Effector memory CD8-positive, alpha-beta T cell (primary cell): ENCODE results near the gene SUMF2.
"Not testable (repeated sequence)": the region's sequence is repeated elsewhere in the genome, so short reads cannot be mapped to it uniquely, and the experiment has no call there.

ENCODE experiments used
- ATAC-seq: fragments of 150-1000 bp; cut with Tn5 transposase; replicated peaks from 2 replicates; pipeline ENCODE4 v1.10.0; 2021; ENCODE audit warnings: mild to moderate bottlenecking, moderate library complexity
- DNase-seq, 3 experiments: peaks; one replicate each; pipeline ENCODE4 v3.0.0; 2021
- H3K27ac Mint-ChIP-seq, 2 donors: one replicate each; pipeline ENCODE4 v1.8.0; 2022; ENCODE audit warnings: mild to moderate bottlenecking in 2 of 2, mixed read lengths in 2 of 2, moderate library complexity in 2 of 2
- H3K27me3 Mint-ChIP-seq, 2 donors: one replicate each; pipeline ENCODE4 v1.8.0; 2022; ENCODE audit warnings: mixed read lengths in 2 of 2
- H3K36me3 Mint-ChIP-seq: one replicate; pipeline ENCODE4 v1.8.0; 2022; ENCODE audit warnings: mild to moderate bottlenecking, moderate library complexity, mixed read lengths; ENCODE audit not compliant: insufficient read depth
- H3K4me1 Mint-ChIP-seq, 2 donors: one replicate each; pipeline ENCODE4 v1.8.0; 2022; ENCODE audit warnings: low read depth in 2 of 2, mixed read lengths in 2 of 2
- H3K4me3 Mint-ChIP-seq, 2 donors: one replicate each; pipeline ENCODE4 v1.8.0; 2022; ENCODE audit warnings: mild to moderate bottlenecking in 2 of 2, mixed read lengths in 2 of 2, moderate library complexity in 2 of 2
- H3K9me3 Mint-ChIP-seq, 2 donors: one replicate each; pipeline ENCODE4 v1.8.0; 2022; ENCODE audit warnings: mixed read lengths in 2 of 2

The SUMF2 gene

DNA sequence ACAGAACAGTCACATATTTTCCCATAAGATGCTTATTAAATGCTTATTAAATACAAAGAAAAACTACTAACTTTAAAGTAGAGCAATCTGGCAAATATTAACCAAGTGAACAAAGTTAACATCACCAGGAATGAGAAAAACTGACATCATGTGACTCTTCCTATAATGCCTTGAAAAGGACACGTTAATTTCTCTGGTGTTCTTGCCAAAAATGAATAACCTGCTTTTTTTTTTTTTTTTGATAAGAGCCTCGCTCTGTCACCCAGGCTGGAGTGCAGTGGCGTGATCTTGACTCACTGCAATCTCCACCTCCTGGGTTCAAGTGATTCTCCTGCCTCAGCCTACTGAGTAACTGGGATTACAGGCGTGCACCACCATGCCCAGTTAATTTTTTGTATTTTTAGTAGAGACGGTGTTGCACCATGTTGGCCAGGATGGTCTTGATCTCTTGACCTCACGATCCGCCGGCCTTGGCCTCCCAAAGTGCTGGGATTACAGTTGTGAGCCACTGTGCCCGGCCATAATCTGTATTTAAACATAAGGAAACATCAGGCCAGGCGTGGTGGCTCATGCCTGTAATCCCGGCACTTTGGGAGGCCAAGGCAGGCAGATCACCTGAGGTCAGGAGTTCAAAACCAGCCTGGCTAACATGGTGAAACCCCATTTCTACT is 16.5 kb upstream of the SUMF2 start:
- H3K27me3 Mint-ChIP-seq, H3K9me3 Mint-ChIP-seq, DNase-seq, H3K4me3 Mint-ChIP-seq, H3K27ac Mint-ChIP-seq, ATAC-seq: not testable (repeated sequence)
- Mint-ChIP-seq H3K36me3 (peaks cover 10% of the 10 kb centered on the region), H3K4me1 (peaks cover 7 to 18% of the 10 kb centered on the region in 2 donors)

- no peak for DNase-seq
- no peaks in the 10 kb centered on the region for H3K9me3 Mint-ChIP-seq
- H3K27ac Mint-ChIP-seq = no peak overlapping the region
- ATAC-seq = no peak
- H3K4me3 Mint-ChIP-seq = no peak overlapping the region
- H3K36me3 Mint-ChIP-seq = peaks cover 14% of the 10 kb centered on the region
- H3K27me3 Mint-ChIP-seq = no peaks in the 10 kb centered on the region
- peaks cover 7 to 18% of the 10 kb centered on the region in 2 donors for H3K4me1 Mint-ChIP-seq
Observed at GRCh38 chr7:56048245-56048644, 15.8 kb upstream of the SUMF2 start.

GRCh38 chr7:56048763-56049162 is 15.3 kb upstream of the SUMF2 start:
- not testable (repeated sequence) for H3K27ac Mint-ChIP-seq, H3K9me3 Mint-ChIP-seq, H3K4me3 Mint-ChIP-seq, DNase-seq, ATAC-seq, H3K27me3 Mint-ChIP-seq
- Mint-ChIP-seq H3K36me3 (peaks cover 14% of the 10 kb centered on the region), H3K4me1 (peaks cover 11 to 19% of the 10 kb centered on the region in 2 donors)

GRCh38 chr7:56051053-56051338 is 13.1 kb upstream of the SUMF2 start:
- Mint-ChIP-seq H3K27me3 (no peaks in the 10 kb centered on the region), H3K36me3 (peaks cover 28% of the 10 kb centered on the region), H3K9me3 (no peaks in the 10 kb centered on the region), H3K4me3 (peak overlapping the region; percentile 84 to 93), H3K27ac (peak overlapping the region; percentile 85 to 95), H3K4me1 (peaks cover 11 to 22% of the 10 kb centered on the region in 2 donors)
- ATAC-seq (no peak), DNase-seq (no peak)

- DNase-seq = peak; percentile 75 to 78 (median 78)
- peak within 1 kb of the TSS; percentile 84 to 93 for H3K4me3 Mint-ChIP-seq
- ATAC-seq = peak; percentile 90
- peaks cover 33% of the 10 kb centered on the region for H3K36me3 Mint-ChIP-seq
- H3K9me3 Mint-ChIP-seq = no peaks in the 10 kb centered on the region
- H3K27me3 Mint-ChIP-seq = no peaks in the 10 kb centered on the region
- H3K27ac Mint-ChIP-seq = peak within 1 kb of the TSS; percentile 85 to 95
- H3K4me1 Mint-ChIP-seq = peaks cover 11 to 22% of the 10 kb centered on the region in 2 donors
Observed at GRCh38 chr7:56051339-56052191, 12.5 kb upstream of the SUMF2 start, which contains the start of the genes CCT6A and PSPH. TSS of gene CCT6A (plus strand) at chr7:56051765. CDS start at chr7:56051849, 84 bp downstream. TSS of gene PSPH (minus strand) at chr7:56051444. CDS start at chr7:56021212, 30,232 bp downstream.

GRCh38 chr7:56053379-56053778 is 10.7 kb upstream of the SUMF2 start:
- Mint-ChIP-seq H3K27me3 (no peaks in the 10 kb centered on the region), H3K4me3 (peak overlapping the region in 1 of 2 donors; percentile 93), H3K4me1 (peaks cover 11 to 22% of the 10 kb centered on the region in 2 donors), H3K27ac (peak overlapping the region in 1 of 2 donors; percentile 85), H3K9me3 (no peaks in the 10 kb centered on the region), H3K36me3 (peaks cover 52% of the 10 kb centered on the region)
- ATAC-seq (no peak), DNase-seq (no peak)

DNA sequence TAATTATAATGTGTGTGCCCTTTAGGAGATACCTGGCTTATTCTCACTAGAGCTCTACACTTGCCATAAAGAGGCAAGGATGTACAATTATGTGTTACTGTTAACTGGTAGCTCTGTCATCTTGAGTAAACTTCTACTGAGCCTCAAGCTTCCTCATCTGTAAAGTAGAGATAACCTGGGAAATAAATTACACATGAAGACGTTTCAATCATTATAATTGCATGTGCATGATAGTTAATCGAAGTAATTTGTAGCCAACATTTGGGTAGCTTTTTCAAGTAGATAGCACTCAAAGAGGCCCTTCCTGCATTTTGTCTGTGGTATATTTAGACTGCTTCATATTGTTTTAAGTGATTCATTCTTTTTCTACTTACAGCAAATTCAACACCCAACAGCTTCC is 10.1 kb upstream of the SUMF2 start:
- H3K36me3 Mint-ChIP-seq = peaks cover 58% of the 10 kb centered on the region
- H3K4me1 Mint-ChIP-seq = peaks cover 11 to 22% of the 10 kb centered on the region in 2 donors
- no peak overlapping the region for H3K4me3 Mint-ChIP-seq
- DNase-seq (no peak), ATAC-seq (no peak)
- no peaks in the 10 kb centered on the region for H3K9me3 Mint-ChIP-seq
- H3K27me3 Mint-ChIP-seq = no peaks in the 10 kb centered on the region
- H3K27ac Mint-ChIP-seq = no peak overlapping the region

GRCh38 chr7:56062382-56062781 is 1.7 kb upstream of the SUMF2 start:
- H3K27ac Mint-ChIP-seq = peak overlapping the region in 1 of 2 donors; percentile 42
- H3K27me3 Mint-ChIP-seq = no peaks in the 10 kb centered on the region
- H3K36me3 Mint-ChIP-seq = peaks cover 77% of the 10 kb centered on the region
- H3K4me3 Mint-ChIP-seq = peak overlapping the region in 1 of 2 donors; percentile 3
- no peaks in the 10 kb centered on the region for H3K9me3 Mint-ChIP-seq
- H3K4me1 Mint-ChIP-seq = peaks cover 18 to 24% of the 10 kb centered on the region in 2 donors
- no peak for ATAC-seq
- DNase-seq = no peak

- ATAC-seq (no peak), DNase-seq (no peak)
- Mint-ChIP-seq H3K27ac (peak overlapping the region; percentile 95 to 97), H3K9me3 (no peaks in the 10 kb centered on the region), H3K27me3 (no peaks in the 10 kb centered on the region), H3K4me1 (peaks cover 18 to 24% of the 10 kb centered on the region in 2 donors), H3K36me3 (peaks cover 75% of the 10 kb centered on the region), H3K4me3 (peak overlapping the region; percentile 87 to 92)
Observed at GRCh38 chr7:56063500-56063881, 595 bp upstream of the SUMF2 start.

GRCh38 chr7:56066376-56066775 is 2.3 kb downstream of the SUMF2 start:
- H3K27ac Mint-ChIP-seq, DNase-seq, H3K4me3 Mint-ChIP-seq, ATAC-seq, H3K9me3 Mint-ChIP-seq, H3K27me3 Mint-ChIP-seq: not testable (repeated sequence)
- peaks cover 73% of the 10 kb centered on the region for H3K36me3 Mint-ChIP-seq
- peaks cover 18 to 29% of the 10 kb centered on the region in 2 donors for H3K4me1 Mint-ChIP-seq

- Mint-ChIP-seq H3K36me3 (peaks cover 44% of the 10 kb centered on the region), H3K9me3 (no peaks in the 10 kb centered on the region), H3K27me3 (no peaks in the 10 kb centered on the region), H3K4me3 (no peak overlapping the region), H3K4me1 (peaks cover 4 to 5% of the 10 kb centered on the region in 2 donors), H3K27ac (no peak overlapping the region)
- ATAC-seq (peak; percentile 93), DNase-seq (peak; percentile 57 to 71 (median 69))
Observed at GRCh38 chr7:56074371-56074791, 10.3 kb downstream of the SUMF2 start.

DNA sequence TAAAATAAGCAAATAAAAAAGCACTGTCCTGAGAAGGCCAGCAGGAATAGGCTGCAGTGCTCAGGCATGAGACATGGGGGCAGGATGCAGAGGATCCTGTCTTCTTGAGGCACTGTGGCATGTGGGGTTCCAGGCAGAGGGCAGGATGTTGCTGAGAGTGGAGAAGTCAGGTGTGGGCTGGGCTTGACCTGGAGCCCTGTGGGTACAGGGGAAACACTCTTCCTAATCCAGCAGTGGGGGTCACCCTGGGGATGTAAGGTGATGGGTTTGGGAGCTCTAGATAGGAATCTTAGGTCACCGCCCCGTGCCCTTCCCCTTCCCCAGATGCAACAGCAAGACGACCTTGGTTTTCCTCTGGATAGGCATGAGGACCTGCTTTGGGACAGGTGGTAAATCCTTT is 13.6 kb downstream of the SUMF2 start:
- peaks cover 29% of the 10 kb centered on the region for H3K36me3 Mint-ChIP-seq

GRCh38 chr7:56078196-56078595 is 14.1 kb downstream of the SUMF2 start:
- ATAC-seq (no peak), DNase-seq (no peak)
- Mint-ChIP-seq H3K4me3 (no peak overlapping the region), H3K4me1 (peaks cover 4 to 5% of the 10 kb centered on the region in 2 donors), H3K27me3 (no peaks in the 10 kb centered on the region), H3K9me3 (no peaks in the 10 kb centered on the region), H3K36me3 (peaks cover 27% of the 10 kb centered on the region), H3K27ac (peak overlapping the region in 1 of 2 donors; percentile 84)

More for the DNA sequence above, 13.6 kb downstream of the SUMF2 start:
- no peak overlapping the region for H3K4me3 Mint-ChIP-seq
- DNase-seq (no peak), ATAC-seq (no peak)
- no peak overlapping the region for H3K27ac Mint-ChIP-seq
- no peaks in the 10 kb centered on the region for H3K9me3 Mint-ChIP-seq
- peaks cover 4 to 5% of the 10 kb centered on the region in 2 donors for H3K4me1 Mint-ChIP-seq
- H3K27me3 Mint-ChIP-seq = no peaks in the 10 kb centered on the region
